ENCODE measurements around the gene NIPSNAP3A. TPM values are rescaled to one million over a fixed set of nuclear protein-coding genes. Genes with fewer than 3 reads are reported as not detected.

NIPSNAP3A gene
- total RNA-seq, 1 donor from 2014 or later = 25.8 TPM

- no peak for DNase-seq (ENCODE audit: extremely low spot score in 2 of 2)
- Histone ChIP-seq H3K9me3 (no peaks in the 10 kb centered on the region), H3K36me3 (peaks cover 0 to 99% of the 10 kb centered on the region in 2 donors), H3K27ac (no peak overlapping the region), H3K27me3 (no peaks in the 10 kb centered on the region), H3K4me1 (no peaks in the 10 kb centered on the region), H3K4me3 (no peak overlapping the region)
- no peak for TF ChIP-seq POLR2AphosphoS5 (IDR thresholded peaks at IDR 0.05; ENCODE audit: insufficient read depth in 1 of 2, low read depth in 1 of 2)
- TF ChIP-seq, protein P1, sequence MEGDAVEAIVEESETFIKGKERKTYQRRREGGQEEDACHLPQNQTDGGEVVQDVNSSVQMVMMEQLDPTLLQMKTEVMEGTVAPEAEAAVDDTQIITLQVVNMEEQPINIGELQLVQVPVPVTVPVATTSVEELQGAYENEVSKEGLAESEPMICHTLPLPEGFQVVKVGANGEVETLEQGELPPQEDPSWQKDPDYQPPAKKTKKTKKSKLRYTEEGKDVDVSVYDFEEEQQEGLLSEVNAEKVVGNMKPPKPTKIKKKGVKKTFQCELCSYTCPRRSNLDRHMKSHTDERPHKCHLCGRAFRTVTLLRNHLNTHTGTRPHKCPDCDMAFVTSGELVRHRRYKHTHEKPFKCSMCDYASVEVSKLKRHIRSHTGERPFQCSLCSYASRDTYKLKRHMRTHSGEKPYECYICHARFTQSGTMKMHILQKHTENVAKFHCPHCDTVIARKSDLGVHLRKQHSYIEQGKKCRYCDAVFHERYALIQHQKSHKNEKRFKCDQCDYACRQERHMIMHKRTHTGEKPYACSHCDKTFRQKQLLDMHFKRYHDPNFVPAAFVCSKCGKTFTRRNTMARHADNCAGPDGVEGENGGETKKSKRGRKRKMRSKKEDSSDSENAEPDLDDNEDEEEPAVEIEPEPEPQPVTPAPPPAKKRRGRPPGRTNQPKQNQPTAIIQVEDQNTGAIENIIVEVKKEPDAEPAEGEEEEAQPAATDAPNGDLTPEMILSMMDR (IDR thresholded peaks at IDR 0.05) = no peak
- no peak for TF ChIP-seq POLR2A (IDR thresholded peaks at IDR 0.05)
- intact Hi-C loops (cut with DNase I) = no loop called here
Observed at GRCh38 chr9:104802110-104802509, 54.6 kb downstream of the NIPSNAP3A start.

DNA sequence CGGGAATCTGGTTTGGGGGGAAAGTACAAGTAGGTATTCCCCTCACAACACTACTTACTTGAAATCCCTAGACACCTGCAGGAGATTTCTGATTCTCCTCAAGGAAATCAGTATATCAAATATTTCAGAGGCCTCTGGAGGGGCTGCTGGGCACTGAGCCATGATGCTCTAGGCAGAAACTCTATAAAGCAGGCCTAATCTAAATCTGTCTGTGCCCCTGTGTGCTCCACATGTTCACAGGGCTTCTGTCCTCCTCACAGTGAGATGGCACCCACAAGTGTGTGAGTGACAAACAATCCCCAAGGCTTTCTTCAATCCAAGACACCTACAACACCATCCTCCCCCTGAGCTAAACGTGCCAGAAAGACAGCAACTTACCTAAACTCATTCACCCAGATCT lies 55.4 kb downstream of the NIPSNAP3A start:
- H3K9me3 ChIP-seq = no peaks in the 10 kb centered on the region
- DNase-seq (ENCODE audit: extremely low spot score in 2 of 2) = no peak
- H3K4me1 ChIP-seq = no peaks in the 10 kb centered on the region
- peaks cover 0 to 97% of the 10 kb centered on the region in 2 donors for H3K36me3 ChIP-seq
- no peaks in the 10 kb centered on the region for H3K27me3 ChIP-seq
- TF ChIP-seq, protein P1 (IDR thresholded peaks at IDR 0.05) = no peak
- TF ChIP-seq POLR2A (IDR thresholded peaks at IDR 0.05) (no peak), POLR2AphosphoS5 (IDR thresholded peaks at IDR 0.05; ENCODE audit: insufficient read depth in 1 of 2, low read depth in 1 of 2) (no peak)
- no peak overlapping the region for H3K27ac ChIP-seq
- intact Hi-C loops (cut with DNase I) = no loop called here
- no peak overlapping the region for H3K4me3 ChIP-seq

DNA sequence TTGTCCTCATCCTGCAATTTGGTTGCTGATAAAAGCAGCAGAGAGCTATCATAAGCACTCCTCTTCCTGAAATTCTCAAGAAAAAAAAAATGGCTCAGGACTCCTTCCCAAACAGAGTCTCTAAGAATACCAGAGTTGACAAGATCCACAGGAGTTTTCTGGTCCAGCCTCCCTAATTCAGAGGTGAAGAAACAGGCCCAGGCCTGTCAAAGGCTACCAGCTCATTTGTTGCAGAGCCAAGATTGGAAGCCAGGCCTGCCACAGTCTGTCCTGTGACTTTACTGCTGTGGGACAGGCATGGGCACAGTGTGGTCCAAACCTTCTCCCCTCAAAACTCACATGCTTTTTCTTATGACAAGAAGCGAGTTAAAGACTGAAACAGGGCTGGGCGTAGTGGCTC lies 58.0 kb downstream of the NIPSNAP3A start:
- Histone ChIP-seq H3K4me1 (no peaks in the 10 kb centered on the region), H3K27me3 (no peaks in the 10 kb centered on the region), H3K27ac (no peak overlapping the region), H3K9me3 (no peaks in the 10 kb centered on the region), H3K36me3 (peaks cover 0 to 96% of the 10 kb centered on the region in 2 donors), H3K4me3 (no peak overlapping the region)
- no peak for DNase-seq (ENCODE audit: extremely low spot score in 2 of 2)
- intact Hi-C loops (cut with DNase I) = no loop called here
- TF ChIP-seq, protein P1 (IDR thresholded peaks at IDR 0.05) = no peak
- TF ChIP-seq POLR2AphosphoS5 (IDR thresholded peaks at IDR 0.05; ENCODE audit: insufficient read depth in 1 of 2, low read depth in 1 of 2) (no peak), POLR2A (IDR thresholded peaks at IDR 0.05) (no peak)

DNA sequence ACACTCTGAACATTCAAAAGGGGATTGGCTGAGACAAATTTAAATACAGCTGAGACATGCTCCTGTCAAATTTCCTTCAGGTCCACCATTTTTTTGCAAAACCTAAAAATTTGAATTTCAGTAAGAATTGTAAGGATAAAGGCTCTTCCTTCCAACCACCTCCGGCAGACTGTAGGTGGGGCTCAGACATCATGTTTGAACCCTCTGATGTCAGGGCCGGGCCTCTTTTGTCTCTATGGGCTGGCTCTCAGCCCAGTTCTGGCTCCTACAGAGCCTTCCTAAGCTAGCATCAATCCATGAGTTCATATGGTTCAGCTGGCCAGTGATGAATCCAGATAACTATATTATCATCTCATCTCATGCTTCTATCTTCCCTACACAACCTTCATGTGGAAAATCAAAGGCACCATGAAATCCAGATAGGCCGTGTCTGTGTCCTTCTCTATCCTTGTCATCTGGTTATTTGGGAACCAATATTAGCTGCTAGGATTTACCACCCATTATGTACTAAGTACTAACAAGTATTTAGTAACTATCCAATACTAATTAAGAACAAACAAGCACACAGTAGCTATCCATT lies 60.6 kb downstream of the NIPSNAP3A start:
- Histone ChIP-seq H3K36me3 (peaks cover 6 to 91% of the 10 kb centered on the region in 2 donors), H3K9me3 (no peaks in the 10 kb centered on the region), H3K27me3 (no peaks in the 10 kb centered on the region), H3K4me3 (no peak overlapping the region), H3K27ac (no peak overlapping the region), H3K4me1 (peaks cover 7% of the 10 kb centered on the region)
- no peak for DNase-seq (ENCODE audit: extremely low spot score in 2 of 2)
- intact Hi-C loops (cut with DNase I) = no loop called here
- TF ChIP-seq POLR2A (IDR thresholded peaks at IDR 0.05) = no peak
- TF ChIP-seq, protein P1 (IDR thresholded peaks at IDR 0.05) = no peak
- TF ChIP-seq POLR2AphosphoS5 (IDR thresholded peaks at IDR 0.05; ENCODE audit: insufficient read depth in 1 of 2, low read depth in 1 of 2) = no peak

Other genes with a start within 250 kb of the NIPSNAP3A start
- gene OR13F1, start 243.4 kb upstream of the NIPSNAP3A start, total RNA-seq = not detected
- gene OR13C4, start 220.5 kb upstream of the NIPSNAP3A start, total RNA-seq = not detected
- not detected for gene OR13C3, start 210.8 kb upstream of the NIPSNAP3A start, total RNA-seq
- not detected for gene OR13C8, start 178.5 kb upstream of the NIPSNAP3A start, total RNA-seq
- gene OR13C5, start 148.3 kb upstream of the NIPSNAP3A start, total RNA-seq = not detected
- not detected for gene OR13C2, start 142.1 kb upstream of the NIPSNAP3A start, total RNA-seq
- gene OR13C9, start 129.5 kb upstream of the NIPSNAP3A start, total RNA-seq = not detected
- not detected for gene OR13D1, start 53.2 kb upstream of the NIPSNAP3A start, total RNA-seq
- 0.49 TPM for gene NIPSNAP3B, start 16.4 kb downstream of the NIPSNAP3A start, total RNA-seq
- 30.7 TPM for gene ABCA1, start 180.5 kb downstream of the NIPSNAP3A start, total RNA-seq

Measured in vagina (tissue), 2 donors.